Activated gamma-delta T cell treated with anti-CD3 and anti-CD28 coated beads, Interleukin-2, amount 50 U/mL, for 16 hours (primary cell): ENCODE results near the gene ADAMTS16.

Experiments
- DNase-seq: peaks from one replicate; pipeline ENCODE4 v3.0.0-alpha.2; 2020; ENCODE audit warnings: low read depth

Gene ADAMTS16

DNA sequence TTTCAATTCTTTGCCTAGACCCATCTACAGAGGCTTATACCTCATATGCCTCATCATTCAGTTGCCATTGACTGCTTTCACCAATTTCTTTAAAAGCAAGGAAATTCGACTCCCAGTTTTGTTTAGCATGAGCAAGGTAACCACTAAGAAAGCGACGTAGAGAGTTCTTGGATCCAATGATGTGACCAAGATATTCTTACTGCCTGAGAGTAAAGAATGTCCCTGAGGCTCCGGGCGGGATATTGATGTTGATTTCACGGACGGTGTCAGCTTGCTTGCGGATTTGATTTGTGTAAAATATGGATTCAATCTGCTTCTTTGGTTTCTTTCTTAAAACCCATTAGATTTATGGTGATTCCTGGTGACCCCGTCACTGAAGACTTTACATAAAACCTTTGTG is 147.3 kb downstream of the ADAMTS16 start:
- no peak for DNase-seq

DNA sequence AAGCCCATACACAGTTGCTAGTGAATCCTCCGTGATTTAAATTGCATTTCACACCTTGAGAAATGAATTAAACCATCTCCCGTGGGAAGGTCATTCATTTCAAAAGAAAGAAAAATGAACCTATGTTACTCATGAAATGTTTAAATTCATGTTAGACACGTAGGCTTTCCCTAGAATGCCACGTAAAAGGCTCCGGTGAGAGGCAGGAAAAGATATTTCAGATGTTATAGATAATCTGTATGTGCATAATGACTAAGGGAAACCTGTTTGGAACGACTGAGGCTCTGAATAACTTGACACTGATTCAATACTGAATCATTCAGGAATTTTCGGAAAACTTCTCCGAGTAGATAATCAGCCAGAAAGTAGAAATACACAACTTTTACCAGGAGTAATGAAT is 148.1 kb downstream of the ADAMTS16 start:
- no peak for DNase-seq

DNA sequence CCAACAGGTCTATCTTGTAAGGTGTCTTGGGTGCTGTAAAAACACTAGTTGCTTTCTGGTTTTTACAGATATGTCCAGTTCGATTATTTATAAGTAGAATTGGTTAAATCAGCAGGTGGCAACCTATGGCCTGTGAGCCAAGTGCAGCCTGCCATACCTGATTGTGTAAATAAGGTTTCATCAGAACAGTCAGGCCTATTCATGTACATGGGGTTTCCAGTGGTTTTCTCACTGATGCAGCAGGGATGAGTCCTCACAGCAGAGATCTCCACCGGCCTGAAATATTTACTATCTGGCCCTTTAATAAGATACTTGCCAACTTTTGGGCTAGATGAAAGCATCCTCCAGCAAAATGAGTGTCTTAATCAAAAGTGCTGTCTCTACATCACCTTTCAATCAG is 149.4 kb downstream of the ADAMTS16 start:
- DNase-seq: no peak

DNA sequence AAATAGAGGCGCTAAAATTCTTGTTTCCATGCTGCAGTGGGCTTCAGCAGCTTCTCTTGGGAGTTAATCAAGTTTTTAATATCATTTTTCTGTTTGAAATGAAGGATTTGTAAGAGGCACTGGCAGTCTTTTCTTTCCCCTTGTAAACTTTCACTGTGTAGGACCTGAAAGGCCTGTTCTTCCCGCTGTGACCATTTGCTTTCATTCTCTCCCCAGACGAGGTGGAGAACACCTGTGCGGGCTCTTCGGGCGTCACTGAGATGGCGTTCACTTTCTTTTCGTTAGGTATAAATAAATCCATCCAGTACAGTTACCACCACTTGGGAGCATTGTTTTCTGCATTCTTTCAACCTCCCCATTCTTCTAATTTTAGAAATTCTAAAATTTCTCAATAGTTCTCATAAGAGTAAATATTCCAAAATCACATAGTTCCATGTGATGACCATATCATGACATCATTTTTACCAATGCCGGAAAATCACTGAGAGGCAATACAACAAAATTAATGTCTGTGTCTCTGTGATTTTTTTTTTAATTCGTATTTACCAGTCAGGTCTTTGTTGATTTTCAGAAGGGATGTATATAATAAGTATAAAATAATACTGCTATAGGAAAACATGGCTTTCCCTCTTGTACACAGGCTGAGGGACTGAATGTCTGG is 150.7 kb downstream of the ADAMTS16 start:
- no peak for DNase-seq

DNA sequence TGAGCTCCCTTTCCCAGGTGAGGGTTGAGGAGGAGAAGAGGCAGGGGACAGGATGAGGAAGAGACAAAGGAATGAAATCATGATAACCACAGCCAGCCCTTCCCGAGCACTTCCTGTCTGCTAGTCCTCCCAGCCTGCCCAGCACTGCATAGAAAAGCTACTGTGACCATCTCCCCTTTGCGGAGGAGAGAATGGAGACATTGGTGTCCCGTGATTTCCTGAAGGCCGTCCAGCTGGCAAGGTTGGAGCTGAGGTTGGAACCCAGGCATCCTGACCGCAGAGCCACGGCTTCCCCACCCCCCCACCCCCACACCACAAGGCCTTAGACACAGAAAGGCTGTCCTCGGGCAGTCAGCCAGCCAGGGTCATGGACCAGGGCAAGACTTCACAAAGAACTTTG is 151.2 kb downstream of the ADAMTS16 start:
- no peak for DNase-seq

DNA sequence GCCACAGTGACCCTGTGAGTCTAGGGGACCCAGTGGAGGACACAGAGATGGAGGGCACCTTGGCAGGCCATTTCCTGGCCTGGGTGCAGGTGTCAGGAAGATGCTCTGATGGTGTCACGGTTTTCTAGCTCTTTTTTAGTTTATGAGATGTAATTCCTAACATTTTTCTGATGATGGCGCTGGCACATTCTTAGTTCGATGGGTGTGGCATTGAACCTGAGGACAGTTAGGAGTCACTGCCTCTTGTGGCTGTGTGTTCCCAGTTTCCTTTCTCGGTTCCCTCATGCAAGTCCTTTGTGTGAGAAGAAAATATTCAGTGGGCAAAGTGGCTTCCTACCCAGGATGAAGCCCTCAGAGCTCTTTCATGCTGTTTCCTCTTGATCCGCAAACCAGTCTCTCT is 152.9 kb downstream of the ADAMTS16 start:
- DNase-seq: no peak

DNA sequence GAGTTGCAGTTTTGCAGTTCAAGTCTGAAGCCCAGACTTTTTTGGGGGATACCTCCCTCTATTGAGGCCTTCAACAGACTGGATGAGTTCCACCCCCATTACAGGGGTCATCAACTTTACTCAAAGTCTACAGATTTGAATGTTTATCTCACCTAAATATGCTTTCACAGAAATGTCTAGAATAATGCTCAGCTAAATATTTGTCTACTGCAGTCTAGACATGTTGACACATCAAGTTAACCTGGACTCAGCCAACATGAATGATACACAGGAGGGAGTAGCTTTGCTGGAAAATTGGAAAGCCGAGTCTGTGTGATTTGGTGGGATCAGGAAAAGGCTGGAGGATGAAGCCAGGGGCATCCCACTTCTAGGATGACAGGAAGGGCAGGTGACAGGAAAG is 154.3 kb downstream of the ADAMTS16 start:
- no peak for DNase-seq

DNA sequence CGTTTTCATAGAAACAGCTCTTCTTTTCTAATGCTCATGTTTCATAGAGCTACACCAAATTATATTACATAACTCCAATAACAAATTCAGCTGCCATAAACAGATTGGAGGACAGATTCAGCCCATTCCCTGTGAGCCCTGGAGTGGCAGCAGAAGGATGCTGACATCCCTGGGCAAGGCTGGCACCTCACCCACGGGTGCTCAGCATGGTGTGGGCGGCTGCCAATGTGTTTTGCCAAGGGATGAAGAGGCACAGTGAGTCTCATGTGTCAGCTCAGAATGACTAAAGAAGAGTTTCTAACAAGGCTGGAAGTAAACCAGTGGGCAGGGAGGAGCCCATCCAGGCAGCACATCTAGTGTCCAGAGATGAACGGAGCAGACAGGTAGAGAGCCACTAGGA is 155.2 kb downstream of the ADAMTS16 start:
- no peak for DNase-seq

DNA sequence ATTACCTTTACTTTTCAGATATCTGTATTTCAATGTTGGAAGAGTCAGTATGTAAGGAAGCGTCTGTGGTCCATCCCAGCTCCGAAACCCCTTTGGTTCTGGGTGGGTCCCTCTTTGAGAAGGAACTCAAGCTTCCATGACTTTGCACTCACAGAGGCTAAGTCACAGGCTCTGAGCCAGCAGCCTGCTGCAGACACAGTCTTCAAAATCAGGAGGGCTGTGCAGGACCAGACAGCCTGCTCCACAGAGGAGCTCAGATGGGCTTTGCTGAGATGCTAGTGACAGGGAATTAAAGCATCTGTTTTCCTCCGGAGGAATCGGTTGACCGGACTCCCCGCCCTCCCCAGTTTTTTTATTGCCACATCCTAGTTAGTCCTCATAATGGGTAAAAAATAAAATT is 155.9 kb downstream of the ADAMTS16 start:
- DNase-seq: no peak

DNA sequence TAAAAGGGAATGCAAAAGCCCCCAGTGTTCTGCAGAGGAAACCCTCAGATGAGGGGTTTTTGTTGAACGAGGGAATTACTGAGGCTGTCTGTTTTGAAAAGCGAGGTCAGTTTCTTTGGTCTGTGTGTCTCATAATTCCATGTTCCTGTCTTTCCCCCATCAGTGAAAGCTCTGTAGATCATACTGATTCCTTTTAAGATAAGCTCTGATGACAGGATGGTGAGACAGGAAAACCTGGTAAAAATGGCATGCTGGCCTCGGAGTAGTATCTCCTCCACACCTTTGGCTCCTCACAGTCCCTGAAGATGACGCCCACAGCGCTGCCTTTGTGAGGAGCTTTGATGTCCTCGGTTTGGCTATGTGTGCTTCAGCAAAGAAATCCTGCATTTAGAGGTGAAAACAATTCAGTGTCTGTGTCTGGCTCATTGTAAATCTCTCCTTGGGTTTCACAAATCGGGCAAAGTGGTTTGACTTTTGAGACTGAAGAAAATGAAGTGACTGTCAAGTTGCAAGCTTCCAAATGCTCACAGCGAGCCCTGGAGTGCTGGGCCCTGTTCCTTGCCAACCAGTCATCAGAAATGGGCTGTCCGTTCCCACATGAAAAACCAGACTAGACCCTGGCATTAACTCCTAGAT is 157.4 kb downstream of the ADAMTS16 start:
- no peak for DNase-seq

DNA sequence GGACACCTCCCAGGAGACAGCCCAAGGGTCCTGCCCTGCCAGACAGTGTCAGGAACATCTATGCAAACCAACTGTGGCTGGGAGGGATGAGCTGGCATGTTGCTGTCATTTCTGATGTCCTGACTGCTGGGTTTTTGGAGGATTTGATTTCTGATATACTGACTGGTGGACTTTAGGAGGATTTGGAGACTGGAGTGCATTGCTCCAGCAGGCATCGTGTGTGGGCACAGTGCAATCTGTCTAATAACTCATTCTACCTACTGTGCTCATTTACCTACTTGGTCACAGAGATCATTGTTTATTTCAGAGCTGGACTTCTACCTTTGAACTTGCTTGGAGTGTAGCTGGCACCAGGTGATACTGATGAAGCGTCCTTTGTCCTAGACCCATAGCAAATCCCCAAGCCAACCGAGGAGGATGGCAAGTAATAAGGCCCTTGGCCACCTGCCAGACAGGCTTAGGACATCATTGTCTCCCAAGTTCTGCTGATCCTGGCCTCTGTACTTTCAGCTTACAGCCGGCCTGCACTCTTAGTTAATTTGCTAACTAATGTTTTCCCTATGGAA is 158.0 kb downstream of the ADAMTS16 start:
- DNase-seq: no peak

DNA sequence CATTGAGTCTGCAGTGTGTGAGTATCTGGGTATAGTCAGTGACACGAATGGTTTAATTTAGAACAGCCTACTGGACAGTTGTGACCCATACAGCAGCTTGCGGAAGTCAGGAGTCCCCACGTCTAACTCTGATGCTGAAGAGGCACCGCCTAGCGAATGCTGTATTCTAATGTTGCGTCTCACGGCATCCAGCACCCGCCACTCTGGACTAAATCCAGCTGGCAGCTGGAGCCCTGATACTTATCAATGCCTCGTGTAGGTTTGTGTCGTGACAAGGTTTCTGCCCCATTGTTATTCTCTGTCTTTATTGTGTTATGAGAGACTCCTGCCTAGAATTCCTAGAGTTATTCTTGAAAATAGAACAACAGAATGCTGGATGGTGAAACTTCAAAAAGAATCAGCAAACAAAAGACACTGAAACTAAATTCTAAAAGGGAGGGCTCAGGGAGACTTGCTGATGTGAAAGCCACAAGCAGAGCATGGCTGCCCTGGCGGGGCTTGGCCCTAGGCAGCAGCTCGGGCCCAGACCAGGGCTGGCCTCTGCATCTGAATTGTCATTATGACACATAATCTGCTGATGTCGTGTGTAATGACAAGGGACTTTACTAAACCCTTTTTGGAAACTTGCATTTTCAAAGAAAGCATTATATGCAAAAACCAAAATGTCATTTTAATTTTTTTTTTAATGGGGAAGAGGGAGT is 158.9 kb downstream of the ADAMTS16 start:
- no peak for DNase-seq

DNA sequence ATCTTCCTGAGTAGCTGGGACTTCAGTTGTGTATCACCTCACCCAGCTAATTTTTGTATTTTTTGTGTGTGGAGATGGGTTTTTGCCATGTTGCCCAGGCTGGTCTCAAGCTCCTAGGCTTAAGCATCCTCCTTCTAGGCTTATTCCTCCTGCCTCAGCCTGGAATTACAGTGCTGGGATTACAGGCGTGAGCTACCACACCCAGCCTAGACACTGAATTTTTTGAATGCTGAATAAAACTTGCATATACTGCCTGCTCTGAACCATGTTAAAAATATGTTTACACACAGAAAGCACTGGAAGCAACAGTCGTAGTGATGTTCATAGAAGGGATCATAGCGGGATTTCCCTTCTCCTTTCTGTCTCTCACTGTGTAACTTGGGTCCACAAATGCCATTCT is 161.0 kb downstream of the ADAMTS16 start:
- no peak for DNase-seq

DNA sequence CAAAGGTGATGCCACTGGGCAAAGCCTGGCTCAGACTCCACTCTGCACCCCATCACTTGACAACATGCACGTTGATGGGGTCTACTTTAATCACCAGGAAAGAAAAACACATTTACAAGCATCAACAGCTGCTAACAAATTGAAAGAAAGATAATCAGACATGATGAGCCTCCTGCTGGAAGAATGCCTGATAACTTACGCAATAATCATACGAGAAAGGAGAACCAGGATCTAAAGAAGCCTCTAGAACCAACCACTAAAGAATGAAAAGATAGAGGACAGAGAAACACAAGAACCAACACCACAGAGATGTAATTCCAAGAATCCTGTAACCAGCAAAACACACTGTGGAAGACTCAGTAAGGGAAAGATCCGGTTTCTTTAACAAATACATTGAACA is 162.1 kb downstream of the ADAMTS16 start:
- no peak for DNase-seq

DNA sequence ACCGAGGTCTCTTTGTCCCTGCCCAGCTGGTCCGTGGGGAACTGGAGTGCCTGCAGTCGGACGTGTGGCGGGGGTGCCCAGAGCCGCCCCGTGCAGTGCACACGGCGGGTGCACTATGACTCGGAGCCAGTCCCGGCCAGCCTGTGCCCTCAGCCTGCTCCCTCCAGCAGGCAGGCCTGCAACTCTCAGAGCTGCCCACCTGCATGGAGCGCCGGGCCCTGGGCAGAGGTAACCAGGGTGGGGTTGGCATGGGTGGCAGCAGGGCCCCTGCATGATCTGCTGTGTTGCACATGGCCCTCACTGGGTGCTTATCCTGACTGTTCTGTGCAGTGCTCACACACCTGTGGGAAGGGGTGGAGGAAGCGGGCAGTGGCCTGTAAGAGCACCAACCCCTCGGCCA is 163.1 kb downstream of the ADAMTS16 start:
- DNase-seq: no peak

DNA sequence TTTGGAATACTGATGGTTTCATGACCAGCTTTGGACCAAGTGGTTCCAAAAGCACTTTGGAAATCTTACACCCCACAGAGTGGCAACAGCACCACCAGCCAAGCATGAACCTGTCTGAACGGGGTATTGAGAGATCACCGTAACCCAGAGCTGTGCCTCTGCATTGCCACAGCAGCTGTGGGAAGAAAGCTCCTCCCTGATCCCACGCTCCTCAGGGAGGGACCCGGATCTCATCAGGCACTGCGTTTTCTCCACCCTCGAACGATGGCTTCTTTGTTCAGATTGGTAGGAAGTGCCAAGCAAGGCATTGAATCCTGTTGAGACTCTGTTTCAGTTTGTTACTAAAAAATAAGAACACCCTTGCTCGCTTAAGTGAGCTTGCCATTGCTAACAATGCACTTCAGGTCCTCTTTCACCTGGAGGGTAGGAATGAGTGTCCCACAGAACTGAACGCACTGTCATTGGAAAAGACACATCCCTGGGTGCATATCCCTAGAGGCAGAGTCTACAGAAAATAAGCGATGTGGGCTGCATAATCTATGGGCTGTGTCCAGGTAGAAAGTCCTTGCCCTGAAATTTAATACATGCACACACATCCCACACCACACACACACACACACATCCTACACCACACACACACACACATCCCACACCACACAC is 164.4 kb downstream of the ADAMTS16 start:
- no peak for DNase-seq

DNA sequence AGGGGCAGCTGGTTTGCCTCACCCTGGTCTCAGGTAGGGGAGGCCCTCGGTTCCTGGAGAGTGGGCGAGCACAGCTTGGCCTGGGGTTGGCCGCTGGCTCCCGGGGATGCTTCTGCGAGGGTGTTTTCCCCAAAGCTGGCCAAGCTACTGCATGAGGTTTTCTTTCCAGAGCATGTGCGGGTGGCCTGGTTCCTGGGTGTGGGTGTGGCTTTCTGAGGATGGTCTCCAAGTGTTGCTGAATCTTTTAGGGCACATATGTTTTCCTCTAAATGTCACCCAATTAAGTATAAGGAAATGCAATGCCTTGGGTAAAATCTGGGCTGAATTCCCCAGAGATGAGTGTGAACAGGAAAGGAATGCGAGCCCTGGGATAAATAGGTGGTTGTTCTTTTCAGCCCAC is 166.6 kb downstream of the ADAMTS16 start:
- no peak for DNase-seq

DNA sequence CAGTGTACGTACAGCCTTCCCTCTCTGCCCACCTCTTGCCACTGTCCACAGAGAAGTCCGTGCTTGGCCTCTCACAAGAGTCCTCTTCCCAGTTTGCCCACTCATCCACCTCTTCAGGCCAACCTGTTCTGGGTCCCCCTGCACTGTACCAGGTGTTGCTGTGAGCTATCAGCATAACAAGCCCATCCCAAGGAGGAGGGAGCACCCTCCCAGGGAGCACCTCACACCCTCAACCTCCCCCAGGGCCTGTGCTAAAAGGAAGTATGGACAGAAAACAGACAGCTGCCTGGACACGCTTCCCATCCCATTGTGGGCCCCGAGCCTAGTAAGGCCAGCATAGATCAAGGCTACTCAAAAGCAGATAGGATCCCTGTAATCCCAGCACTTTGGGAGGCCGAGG is 168.2 kb downstream of the ADAMTS16 start:
- DNase-seq: no peak

DNA sequence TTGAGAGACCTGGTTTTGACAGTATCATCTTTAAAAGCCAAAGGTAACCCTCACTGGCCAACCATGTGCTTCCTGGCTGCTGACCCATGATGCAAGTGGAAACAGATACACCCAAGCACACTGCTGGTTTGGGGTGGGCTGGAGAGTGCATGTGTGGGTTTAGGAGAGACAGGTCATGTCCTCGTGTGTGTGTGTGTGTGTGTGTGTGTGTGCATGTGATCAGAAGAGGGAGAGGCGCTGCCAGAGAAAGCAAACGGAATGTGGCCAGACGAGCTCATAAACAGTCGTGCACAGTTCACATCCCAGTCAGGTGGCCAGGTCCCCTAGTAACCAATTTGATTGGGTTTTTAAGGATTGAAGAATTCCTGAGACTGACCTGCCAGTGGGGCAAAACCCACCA is 169.5 kb downstream of the ADAMTS16 start:
- DNase-seq: no peak

DNA sequence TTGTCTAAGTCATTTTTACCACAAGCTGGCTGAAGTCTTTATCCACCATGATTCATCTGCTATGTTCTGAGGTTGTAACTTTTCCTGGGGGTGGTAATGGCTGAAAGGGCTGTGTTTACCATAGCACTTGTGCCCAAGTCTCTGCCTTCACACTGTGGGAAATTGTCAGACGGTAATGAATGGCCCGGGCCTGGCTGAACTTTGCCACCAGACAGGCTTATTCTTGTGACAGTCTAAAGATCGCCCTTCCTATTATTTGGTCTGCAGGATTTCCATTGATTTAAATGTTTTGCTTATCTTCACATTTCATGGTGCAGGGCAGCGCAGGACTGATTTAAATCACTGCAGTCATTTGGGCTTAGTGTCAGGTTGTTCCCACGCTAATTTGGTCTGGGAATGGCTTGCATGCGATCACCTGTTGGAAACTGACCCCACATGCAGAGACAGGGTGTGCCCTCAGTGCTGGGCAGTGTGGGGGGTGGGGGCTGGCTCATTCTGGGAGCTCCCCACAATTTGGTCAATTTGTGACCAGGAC is 173.0 kb downstream of the ADAMTS16 start:
- DNase-seq: no peak

DNA sequence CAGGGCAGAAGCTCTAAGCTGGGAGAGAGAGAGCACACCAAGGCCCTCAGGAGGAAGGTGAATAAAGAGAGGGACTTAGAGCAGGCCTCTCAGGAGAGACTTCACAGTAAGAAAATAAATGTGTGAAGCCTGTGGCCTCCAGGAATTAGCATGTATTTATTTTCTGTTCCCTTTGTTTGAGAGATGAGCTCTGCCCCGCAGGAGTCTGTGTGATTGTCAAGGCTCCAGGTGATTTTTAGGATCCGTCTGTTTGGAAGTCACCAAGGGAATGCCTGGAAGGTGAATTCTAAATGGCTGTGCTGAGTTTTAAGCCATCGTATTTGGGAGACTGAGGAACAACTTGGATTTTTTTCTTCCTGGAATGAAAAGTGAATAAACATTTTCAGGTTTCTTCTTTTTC is 174.0 kb downstream of the ADAMTS16 start:
- no peak for DNase-seq

DNA sequence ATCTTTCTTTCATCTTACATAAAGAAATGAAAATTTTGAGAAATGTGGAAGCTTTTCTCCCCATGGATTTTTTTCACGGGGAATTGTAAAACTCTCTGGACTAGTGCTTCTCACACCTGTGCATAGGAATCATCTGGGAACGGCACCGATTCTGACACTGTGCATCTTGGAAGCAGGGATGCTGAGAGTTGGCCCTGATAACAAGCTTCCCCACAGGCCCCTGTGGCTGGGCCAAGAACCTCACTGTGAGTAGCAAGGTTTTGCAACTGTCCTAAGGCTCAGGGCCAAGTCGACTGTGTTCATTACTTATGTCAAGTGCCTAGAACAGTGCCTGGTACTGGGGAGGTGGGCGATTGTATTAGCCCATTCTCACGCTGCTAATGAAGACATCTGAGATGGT is 174.5 kb downstream of the ADAMTS16 start:
- no peak for DNase-seq
